ENCODE results near the gene NUP50.

The NUP50 gene

GRCh38 chr22:45228401-45228754 lies 64.7 kb downstream of the NUP50 start:
- DNase-seq (ENCODE audit: low read depth), result no peak

DNA sequence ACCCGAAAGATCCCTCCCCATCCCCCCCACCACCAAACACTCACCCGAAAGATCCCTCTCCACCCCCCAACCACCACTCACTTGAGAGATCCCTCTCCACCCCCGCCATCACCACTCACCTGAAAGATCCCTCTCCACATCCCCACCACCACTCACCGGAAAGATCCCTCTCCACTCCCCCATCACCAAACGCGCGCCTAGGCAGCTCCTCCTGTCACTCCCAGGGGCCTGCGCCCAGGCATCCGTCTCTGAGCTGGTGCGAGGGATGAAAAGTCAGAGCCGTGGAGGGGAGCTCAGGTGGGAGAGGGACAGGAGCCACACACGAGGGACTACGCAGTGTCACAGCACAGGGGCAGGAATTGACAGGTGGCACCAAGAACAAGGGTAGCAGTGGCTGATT lies 65.5 kb downstream of the NUP50 start:
- no peak for DNase-seq (ENCODE audit: low read depth)

GRCh38 chr22:45230026-45230721 lies 66.4 kb downstream of the NUP50 start:
- DNase-seq (ENCODE audit: low read depth), result no peak

GRCh38 chr22:45231293-45231692 lies 67.6 kb downstream of the NUP50 start:
- DNase-seq (ENCODE audit: low read depth), result no peak

DNA sequence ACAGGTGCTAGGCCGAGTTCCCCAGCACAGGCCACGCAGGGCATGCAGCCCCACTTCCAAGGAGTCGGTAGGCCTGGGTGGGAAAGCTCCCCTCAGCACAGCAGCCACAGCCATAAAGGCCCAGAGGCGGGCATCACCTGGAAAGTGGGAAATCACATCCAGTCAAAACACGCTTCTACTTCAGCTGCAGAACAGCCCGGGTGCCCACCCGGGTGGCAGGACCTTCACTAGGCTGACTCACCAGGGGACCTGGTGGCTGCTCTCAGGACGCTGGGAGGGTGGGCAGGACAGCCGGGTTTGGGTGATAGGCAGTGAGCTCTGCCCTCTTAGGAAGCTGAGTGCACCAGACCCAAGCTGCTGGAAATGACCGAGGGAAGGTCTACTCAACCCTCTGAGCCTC lies 69.7 kb downstream of the NUP50 start:
- DNase-seq (ENCODE audit: low read depth), result no peak

DNA sequence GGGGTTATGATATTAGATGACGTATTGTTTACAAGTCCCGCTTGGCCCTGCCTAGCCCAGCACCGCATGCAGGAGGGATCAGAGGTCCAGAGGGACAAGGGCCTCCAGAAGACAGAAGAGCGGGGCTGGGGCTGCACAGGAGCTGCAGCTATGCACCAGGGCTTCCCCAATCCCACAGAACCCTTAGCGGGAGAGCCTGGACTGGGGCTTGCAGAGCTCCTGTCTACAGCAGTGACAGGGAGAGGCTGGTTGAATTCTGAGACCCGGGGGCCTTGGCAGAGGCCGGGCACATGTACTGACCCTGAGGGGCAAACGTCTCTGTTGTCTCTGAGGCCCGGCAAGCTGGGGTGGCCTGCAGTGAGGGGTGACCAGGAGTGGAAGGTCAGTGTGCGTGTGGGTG lies 70.1 kb downstream of the NUP50 start:
- no peak for DNase-seq (ENCODE audit: low read depth)

- no peak for DNase-seq (ENCODE audit: low read depth)
Measured at GRCh38 chr22:45235101-45235777, 71.5 kb downstream of the NUP50 start.

GRCh38 chr22:45235851-45236342 lies 72.2 kb downstream of the NUP50 start:
- DNase-seq (ENCODE audit: low read depth), result no peak

GRCh38 chr22:45237065-45237990 lies 73.6 kb downstream of the NUP50 start:
- no peak for DNase-seq (ENCODE audit: low read depth)

Measured in activated T-helper 1 cell treated with Interleukin-2 at 50 U/mL for 16 hours (primary cell).